T-helper 17 cell (primary cell): Measurements from ENCODE around the gene ANKRA2. TPM values are rescaled to one million over a fixed set of nuclear protein-coding genes. Genes with fewer than 3 reads are reported as not detected.

Experiments used
- ATAC-seq: fragments of 150-1000 bp; cut with Tn5 transposase; 2 replicates; pipeline ENCODE4 v1.10.0; 2021; ENCODE audit warnings: mild to moderate bottlenecking, moderate library complexity
- DNase-seq, 3 donors: peaks; one replicate each; pipeline versions ENCODE4 v3.0.0 to v3.0.0-alpha.2; 2020 to 2021
- H3K9me3 ChIP-seq: one replicate; pipeline ENCODE4 v1.7.0; 2013; ENCODE audit warnings: low read length, mild to moderate bottlenecking; ENCODE audit not compliant: control insufficient read depth, poor library complexity, severe bottlenecking
- H3K27ac Mint-ChIP-seq: one replicate; pipeline ENCODE4 v1.8.0; 2022; ENCODE audit warnings: mild to moderate bottlenecking, moderate library complexity, mixed read lengths
- H3K27me3 Mint-ChIP-seq: one replicate; pipeline ENCODE4 v1.8.0; 2022; ENCODE audit warnings: mixed read lengths
- H3K36me3 Mint-ChIP-seq: one replicate; pipeline ENCODE4 v1.8.0; 2022; ENCODE audit warnings: low read depth, mixed read lengths
- H3K4me1 Mint-ChIP-seq: one replicate; pipeline ENCODE4 v1.8.0; 2022; ENCODE audit warnings: mild to moderate bottlenecking, mixed read lengths
- H3K4me3 Mint-ChIP-seq: one replicate; pipeline ENCODE4 v1.8.0; 2022; ENCODE audit warnings: mild to moderate bottlenecking, moderate library complexity, mixed read lengths
- total RNA-seq, 4 donors: library from RNA in 2 of 4; stranded (reverse) in 2 of 4; gene quantifications; one replicate each; pipeline ENCODE4 v1.2.3 and lab custom pipeline; 2022 to 2026

ANKRA2 gene
- 10 to 100 TPM; 28.1 to 34.5 TPM for total RNA-seq
- 26.2 to 39.1 reads per million in 2 donors for total RNA-seq (lab: John Stamatoyannopoulos, UW)

GRCh38 chr5:73565139-73565968, at the start of gene ANKRA2, which contains the start of gene UTP15:
ANKRA2 (minus strand) TSS chr5:73565639; CDS start chr5:73562881, 2,758 bp downstream.
UTP15 (plus strand) TSS chr5:73565743; CDS start chr5:73567345, 1,602 bp downstream.
- peaks cover 27% of the 10 kb centered on the region for H3K4me1 Mint-ChIP-seq
- H3K27ac Mint-ChIP-seq = peak within 1 kb of the TSS; percentile 100
- peaks cover 6% of the 10 kb centered on the region for H3K36me3 Mint-ChIP-seq
- H3K9me3 ChIP-seq = no peaks in the 10 kb centered on the region
- peak; percentile 95 for ATAC-seq
- peak; percentile 94 to 98 (median 98) for DNase-seq
- H3K4me3 Mint-ChIP-seq = peak within 1 kb of the TSS; percentile 99
- no peaks in the 10 kb centered on the region for H3K27me3 Mint-ChIP-seq

- Mint-ChIP-seq H3K4me1 (peaks cover 4% of the 10 kb centered on the region), H3K4me3 (no peak overlapping the region), H3K27ac (no peak overlapping the region), H3K27me3 (peaks cover 58% of the 10 kb centered on the region), H3K36me3 (no peaks in the 10 kb centered on the region)
- DNase-seq = no peak
- ATAC-seq = no peak
- H3K9me3 ChIP-seq = no peaks in the 10 kb centered on the region
Observed at GRCh38 chr5:73615085-73615484, 49.6 kb upstream of the ANKRA2 start.

- no peak overlapping the region for H3K27ac Mint-ChIP-seq
- H3K27me3 Mint-ChIP-seq = peaks cover 52% of the 10 kb centered on the region
- H3K36me3 Mint-ChIP-seq = no peaks in the 10 kb centered on the region
- no peaks in the 10 kb centered on the region for H3K4me1 Mint-ChIP-seq
- no peak for ATAC-seq
- H3K4me3 Mint-ChIP-seq = no peak overlapping the region
- DNase-seq = no peak
- no peaks in the 10 kb centered on the region for H3K9me3 ChIP-seq
Observed at GRCh38 chr5:73612799-73613198, 47.4 kb upstream of the ANKRA2 start.

GRCh38 chr5:73607228-73607627, 41.8 kb upstream of the ANKRA2 start:
- peaks cover 3% of the 10 kb centered on the region for H3K4me1 Mint-ChIP-seq
- no peak overlapping the region for H3K4me3 Mint-ChIP-seq
- peaks cover 43% of the 10 kb centered on the region for H3K27me3 Mint-ChIP-seq
- H3K9me3 ChIP-seq = no peaks in the 10 kb centered on the region
- ATAC-seq = no peak
- DNase-seq = no peak
- no peaks in the 10 kb centered on the region for H3K36me3 Mint-ChIP-seq
- no peak overlapping the region for H3K27ac Mint-ChIP-seq

- Mint-ChIP-seq H3K4me1 (peaks cover 3% of the 10 kb centered on the region), H3K27me3 (peaks cover 34% of the 10 kb centered on the region), H3K27ac (no peak overlapping the region), H3K36me3 (no peaks in the 10 kb centered on the region), H3K4me3 (no peak overlapping the region)
- no peaks in the 10 kb centered on the region for H3K9me3 ChIP-seq
- ATAC-seq (no peak), DNase-seq (no peak)
Observed at GRCh38 chr5:73606206-73606753, 40.8 kb upstream of the ANKRA2 start.

GRCh38 chr5:73605223-73606087, 40.0 kb upstream of the ANKRA2 start:
- Mint-ChIP-seq H3K27me3 (peaks cover 25% of the 10 kb centered on the region), H3K36me3 (no peaks in the 10 kb centered on the region), H3K27ac (no peak overlapping the region), H3K4me1 (peaks cover 3% of the 10 kb centered on the region), H3K4me3 (no peak overlapping the region)
- no peaks in the 10 kb centered on the region for H3K9me3 ChIP-seq
- ATAC-seq = no peak
- DNase-seq = no peak

- ATAC-seq (no peak), DNase-seq (no peak)
- Mint-ChIP-seq H3K27ac (no peak overlapping the region), H3K36me3 (no peaks in the 10 kb centered on the region), H3K27me3 (peaks cover 25% of the 10 kb centered on the region), H3K4me3 (no peak overlapping the region), H3K4me1 (peaks cover 3% of the 10 kb centered on the region)
- no peaks in the 10 kb centered on the region for H3K9me3 ChIP-seq
Observed at GRCh38 chr5:73603998-73604397, 38.6 kb upstream of the ANKRA2 start.

GRCh38 chr5:73599380-73599779, 33.9 kb upstream of the ANKRA2 start:
- no peaks in the 10 kb centered on the region for H3K9me3 ChIP-seq
- no peak for ATAC-seq
- H3K27me3 Mint-ChIP-seq = peaks cover 7% of the 10 kb centered on the region
- no peak for DNase-seq
- H3K4me1 Mint-ChIP-seq = no peaks in the 10 kb centered on the region
- no peaks in the 10 kb centered on the region for H3K36me3 Mint-ChIP-seq
- no peak overlapping the region for H3K27ac Mint-ChIP-seq
- H3K4me3 Mint-ChIP-seq = no peak overlapping the region

GRCh38 chr5:73596705-73597328, 31.4 kb upstream of the ANKRA2 start:
- no peaks in the 10 kb centered on the region for H3K9me3 ChIP-seq
- no peak overlapping the region for H3K27ac Mint-ChIP-seq
- no peak overlapping the region for H3K4me3 Mint-ChIP-seq
- H3K4me1 Mint-ChIP-seq = no peaks in the 10 kb centered on the region
- ATAC-seq (no peak), DNase-seq (no peak)
- H3K27me3 Mint-ChIP-seq = peaks cover 22% of the 10 kb centered on the region
- no peaks in the 10 kb centered on the region for H3K36me3 Mint-ChIP-seq

- no peaks in the 10 kb centered on the region for H3K4me1 Mint-ChIP-seq
- DNase-seq (no peak), ATAC-seq (no peak)
- no peak overlapping the region for H3K4me3 Mint-ChIP-seq
- H3K9me3 ChIP-seq = no peaks in the 10 kb centered on the region
- peaks cover 16% of the 10 kb centered on the region for H3K27me3 Mint-ChIP-seq
- H3K27ac Mint-ChIP-seq = no peak overlapping the region
- no peaks in the 10 kb centered on the region for H3K36me3 Mint-ChIP-seq
Observed at GRCh38 chr5:73592551-73592950, 27.1 kb upstream of the ANKRA2 start.

- ATAC-seq (peak; percentile 8), DNase-seq (no peak)
- H3K9me3 ChIP-seq = no peaks in the 10 kb centered on the region
- H3K27me3 Mint-ChIP-seq = peaks cover 16% of the 10 kb centered on the region
- no peaks in the 10 kb centered on the region for H3K4me1 Mint-ChIP-seq
- H3K4me3 Mint-ChIP-seq = no peak overlapping the region
- no peaks in the 10 kb centered on the region for H3K36me3 Mint-ChIP-seq
- no peak overlapping the region for H3K27ac Mint-ChIP-seq
Observed at GRCh38 chr5:73591698-73592501, 26.5 kb upstream of the ANKRA2 start.

GRCh38 chr5:73591102-73591695, 25.8 kb upstream of the ANKRA2 start:
- peak in 1 of 3 donors; percentile 23 for DNase-seq
- H3K27me3 Mint-ChIP-seq = peaks cover 16% of the 10 kb centered on the region
- H3K9me3 ChIP-seq = no peaks in the 10 kb centered on the region
- H3K36me3 Mint-ChIP-seq = no peaks in the 10 kb centered on the region
- no peaks in the 10 kb centered on the region for H3K4me1 Mint-ChIP-seq
- H3K27ac Mint-ChIP-seq = no peak overlapping the region
- peak; percentile 78 for ATAC-seq
- H3K4me3 Mint-ChIP-seq = no peak overlapping the region
